ENCODE measurements around the gene KMT2B. TPM values are rescaled to one million over a fixed set of nuclear protein-coding genes. Genes with fewer than 3 reads are reported as not detected.
"Not testable (repeated sequence)": the region's sequence is repeated elsewhere in the genome, so short reads cannot be mapped to it uniquely, and the experiment has no call there.

The KMT2B gene
- polyA plus RNA-seq, 5 donors: 21.3 to 40.3 (median 28.0) TPM

DNA sequence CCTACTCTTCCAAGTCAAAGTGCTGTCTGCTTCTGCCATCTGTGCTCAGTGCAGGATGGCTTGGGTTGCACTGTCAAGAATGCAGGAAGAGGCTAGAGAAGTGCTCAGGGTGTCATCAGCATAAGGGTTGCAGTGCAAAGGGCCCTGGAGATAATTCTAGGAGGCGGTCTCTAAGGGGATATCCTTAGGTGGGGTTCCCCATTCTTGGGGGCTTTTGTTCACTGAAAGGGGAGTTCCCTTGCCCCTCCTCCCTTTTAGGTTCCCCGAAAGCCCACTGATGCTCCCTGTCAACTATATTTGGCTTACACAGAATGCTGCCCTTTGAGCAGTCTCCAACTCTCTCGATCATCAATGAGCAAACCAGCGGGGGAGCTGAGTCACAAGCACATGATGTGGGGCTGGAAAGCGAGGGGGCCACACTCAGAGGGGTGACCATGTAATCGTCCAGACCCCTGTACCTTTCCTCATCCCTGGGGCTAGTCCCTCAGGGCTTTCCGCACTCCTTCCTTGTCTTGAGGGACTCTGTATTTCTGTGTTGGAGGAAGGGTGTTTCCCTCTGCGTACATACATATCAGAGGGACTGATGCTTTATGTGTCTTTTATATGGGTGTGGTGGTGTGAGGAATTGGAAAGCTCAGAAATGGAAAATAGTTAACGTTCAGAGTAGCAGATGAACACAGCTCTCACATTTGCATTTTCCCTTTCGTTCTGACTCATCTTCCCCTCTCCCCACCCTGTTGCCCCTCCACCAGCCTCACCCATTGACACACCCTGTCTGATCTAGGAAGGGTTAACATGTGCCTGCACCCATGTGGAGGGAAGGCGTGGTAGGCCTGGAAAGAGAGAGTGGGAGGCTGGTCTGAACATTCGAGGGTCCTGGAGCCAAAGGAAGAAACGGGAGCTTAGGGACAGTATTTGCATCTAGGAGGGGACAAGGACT, 6.7 kb upstream of the KMT2B start:
- DNase-seq: no peak

GRCh38 chr19:35712567-35713505, 5.0 kb upstream of the KMT2B start:
- DNase-seq: no peak

- DNase-seq: no peak
These were observed 4.3 kb upstream of the KMT2B start for GRCh38 chr19:35713506-35713850.

- no peak for DNase-seq
These were observed 3.8 kb upstream of the KMT2B start for GRCh38 chr19:35713904-35714495.

DNA sequence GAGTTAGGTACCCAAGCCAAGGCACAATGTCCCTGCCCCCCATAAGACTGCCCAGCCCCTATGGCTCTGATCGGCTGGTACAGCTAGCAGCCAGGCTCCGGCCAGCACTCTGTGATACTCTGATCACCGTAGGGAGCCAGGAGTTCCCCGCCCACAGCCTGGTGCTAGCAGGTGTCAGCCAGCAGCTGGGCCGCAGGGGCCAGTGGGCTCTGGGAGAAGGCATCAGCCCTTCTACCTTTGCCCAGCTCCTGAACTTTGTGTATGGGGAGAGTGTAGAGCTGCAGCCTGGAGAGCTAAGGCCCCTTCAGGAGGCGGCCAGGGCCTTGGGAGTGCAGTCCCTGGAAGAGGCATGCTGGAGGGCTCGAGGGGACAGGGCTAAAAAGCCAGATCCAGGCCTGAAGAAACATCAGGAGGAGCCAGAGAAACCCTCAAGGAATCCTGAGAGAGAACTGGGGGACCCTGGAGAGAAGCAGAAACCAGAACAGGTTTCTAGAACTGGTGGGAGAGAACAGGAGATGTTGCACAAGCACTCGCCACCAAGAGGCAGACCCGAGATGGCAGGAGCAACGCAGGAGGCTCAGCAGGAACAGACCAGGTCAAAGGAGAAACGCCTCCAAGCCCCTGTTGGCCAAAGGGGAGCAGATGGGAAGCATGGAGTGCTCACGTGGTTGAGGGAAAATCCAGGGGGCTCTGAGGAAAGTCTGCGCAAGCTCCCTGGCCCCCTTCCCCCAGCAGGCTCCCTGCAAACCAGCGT, 3.0 kb upstream of the KMT2B start:
- no peak for DNase-seq

- DNase-seq: no peak
These were observed 2.4 kb upstream of the KMT2B start for GRCh38 chr19:35715355-35715809.

DNA sequence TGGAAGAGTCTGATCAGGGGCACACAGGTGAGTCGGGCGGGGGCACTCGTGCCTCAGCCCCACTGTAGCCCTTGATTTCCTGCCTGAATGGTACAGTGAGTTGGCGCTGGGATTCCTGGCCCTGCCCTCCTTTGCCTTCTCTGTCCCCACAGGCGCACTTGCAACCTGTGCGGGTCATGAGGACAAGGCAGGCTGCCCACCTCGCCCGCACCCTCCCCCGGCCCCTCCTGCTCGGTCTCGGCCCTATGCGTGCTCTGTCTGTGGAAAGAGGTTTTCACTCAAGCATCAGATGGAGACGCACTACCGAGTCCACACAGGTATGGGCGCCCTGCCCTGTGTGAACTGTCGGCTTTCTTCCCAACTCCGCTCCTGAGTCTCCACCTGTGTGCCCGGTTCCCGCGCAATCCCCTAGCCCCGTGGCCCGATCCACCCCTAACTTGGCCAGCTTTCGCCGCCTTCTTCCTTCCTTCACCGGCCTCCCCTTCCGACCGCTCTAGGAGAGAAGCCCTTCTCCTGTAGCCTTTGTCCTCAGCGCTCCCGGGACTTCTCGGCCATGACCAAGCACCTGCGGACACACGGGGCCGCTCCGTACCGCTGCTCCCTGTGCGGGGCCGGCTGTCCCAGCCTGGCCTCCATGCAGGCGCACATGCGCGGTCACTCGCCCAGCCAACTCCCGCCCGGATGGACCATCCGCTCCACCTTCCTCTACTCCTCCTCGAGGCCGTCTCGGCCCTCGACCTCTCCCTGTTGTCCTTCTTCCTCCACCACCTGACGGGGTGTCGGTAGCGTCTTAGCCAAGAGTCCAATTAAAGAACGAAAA, 1.6 kb upstream of the KMT2B start:
- no peak for DNase-seq

- peak; percentile 80 to 81 for DNase-seq
These were observed 770 bp upstream of the KMT2B start for GRCh38 chr19:35716801-35717664.

DNA sequence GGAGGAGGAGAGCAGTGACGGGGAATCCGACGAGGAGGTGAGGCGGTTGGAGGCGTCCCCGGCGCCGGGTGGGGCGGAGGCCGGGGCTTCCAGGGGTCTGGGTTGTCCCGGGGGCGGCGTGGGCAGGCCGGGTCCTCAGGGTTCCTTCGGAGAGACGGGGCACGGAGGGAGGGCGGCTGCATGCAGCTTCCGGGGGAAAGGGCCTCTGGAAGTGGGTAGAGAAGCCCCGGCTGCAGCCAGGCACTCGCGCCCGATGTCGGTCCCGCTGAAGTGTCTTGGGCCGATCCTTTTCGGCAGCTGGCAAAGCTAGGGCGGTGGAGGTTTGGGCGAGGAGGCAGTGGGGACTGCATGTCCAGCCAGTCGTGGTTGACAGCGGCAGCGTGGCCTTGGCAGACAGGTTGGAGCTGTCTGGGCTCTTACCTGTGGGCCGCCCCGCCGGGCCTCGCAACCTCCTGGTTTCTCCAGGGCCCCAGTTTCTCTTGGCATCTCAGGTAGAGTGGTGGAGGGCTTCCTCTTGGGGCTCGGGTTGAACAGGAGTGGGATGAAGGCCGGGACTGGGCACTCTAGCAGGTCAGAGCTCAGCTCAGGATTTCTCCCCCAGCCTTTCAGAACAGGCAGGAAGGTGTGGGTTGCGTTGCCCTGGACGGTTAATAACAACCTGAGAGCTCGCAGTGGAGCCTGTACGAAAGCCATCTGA, 690 bp downstream of the KMT2B start:
- no peak for DNase-seq

- no peak for DNase-seq
These were observed 1.8 kb downstream of the KMT2B start for GRCh38 chr19:35719402-35720162.

DNA sequence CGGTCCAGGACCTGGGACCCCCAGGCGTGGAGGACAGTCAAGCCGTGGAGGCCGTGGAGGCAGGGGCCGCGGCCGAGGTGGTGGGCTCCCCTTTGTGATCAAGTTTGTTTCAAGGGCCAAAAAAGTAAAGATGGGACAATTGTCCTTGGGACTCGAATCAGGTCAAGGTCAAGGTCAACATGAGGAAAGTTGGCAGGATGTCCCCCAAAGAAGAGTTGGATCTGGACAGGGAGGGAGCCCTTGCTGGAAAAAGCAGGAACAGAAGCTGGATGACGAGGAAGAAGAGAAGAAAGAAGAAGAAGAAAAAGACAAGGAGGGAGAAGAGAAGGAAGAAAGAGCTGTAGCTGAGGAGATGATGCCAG, 2.3 kb downstream of the KMT2B start:
- DNase-seq: no peak

GRCh38 chr19:35720648-35721047, 2.8 kb downstream of the KMT2B start:
- no peak for DNase-seq

DNA sequence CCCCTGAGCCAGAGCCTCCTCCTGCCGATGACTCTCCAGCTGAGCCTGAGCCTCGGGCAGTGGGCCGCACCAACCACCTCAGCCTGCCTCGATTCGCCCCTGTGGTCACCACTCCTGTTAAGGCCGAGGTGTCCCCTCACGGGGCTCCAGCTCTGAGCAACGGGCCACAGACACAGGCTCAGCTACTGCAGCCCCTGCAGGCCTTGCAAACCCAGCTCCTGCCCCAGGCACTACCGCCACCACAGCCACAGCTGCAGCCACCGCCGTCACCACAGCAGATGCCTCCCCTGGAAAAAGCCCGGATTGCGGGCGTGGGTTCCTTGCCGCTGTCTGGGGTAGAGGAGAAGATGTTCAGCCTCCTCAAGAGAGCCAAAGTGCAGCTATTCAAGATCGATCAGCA, 3.6 kb downstream of the KMT2B start:
- DNase-seq: no peak

DNA sequence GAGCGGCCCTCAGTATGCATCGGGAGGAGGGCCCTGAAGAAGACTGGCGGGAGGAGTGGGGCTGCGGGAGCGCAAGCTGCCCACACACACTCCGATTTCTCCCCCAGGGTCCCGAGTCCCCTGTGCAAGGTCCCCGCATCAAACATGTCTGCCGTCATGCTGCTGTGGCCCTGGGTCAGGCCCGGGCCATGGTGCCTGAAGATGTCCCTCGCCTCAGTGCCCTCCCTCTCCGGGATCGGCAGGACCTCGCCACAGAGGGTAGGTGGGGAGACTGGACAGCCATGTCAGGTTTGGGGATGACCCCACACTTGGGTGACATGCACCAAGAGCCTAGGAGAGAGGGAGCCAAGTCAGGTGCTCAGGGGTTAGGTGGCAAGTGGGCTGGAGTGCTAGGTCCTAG, 4.7 kb downstream of the KMT2B start:
- no peak for DNase-seq

- DNase-seq: no peak
These were observed 5.1 kb downstream of the KMT2B start for GRCh38 chr19:35722897-35723296.

DNA sequence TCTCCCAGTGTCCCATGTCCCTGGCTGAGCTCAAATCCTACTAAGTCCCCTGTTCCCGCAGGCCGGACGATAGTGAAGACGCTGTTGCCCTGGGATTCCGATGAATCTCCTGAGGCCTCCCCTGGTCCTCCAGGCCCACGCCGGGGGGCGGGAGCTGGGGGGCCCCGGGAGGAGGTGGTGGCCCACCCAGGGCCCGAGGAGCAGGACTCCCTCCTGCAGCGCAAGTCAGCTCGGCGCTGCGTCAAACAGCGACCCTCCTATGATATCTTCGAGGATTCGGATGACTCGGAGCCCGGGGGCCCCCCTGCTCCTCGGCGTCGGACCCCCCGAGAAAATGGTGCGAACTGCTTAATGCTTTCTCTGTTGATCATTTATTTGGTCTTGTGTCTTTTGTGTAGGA, 5.9 kb downstream of the KMT2B start:
- DNase-seq: no peak

- DNase-seq: not testable (repeated sequence)
These were observed 6.3 kb downstream of the KMT2B start for GRCh38 chr19:35724132-35724531.

DNA sequence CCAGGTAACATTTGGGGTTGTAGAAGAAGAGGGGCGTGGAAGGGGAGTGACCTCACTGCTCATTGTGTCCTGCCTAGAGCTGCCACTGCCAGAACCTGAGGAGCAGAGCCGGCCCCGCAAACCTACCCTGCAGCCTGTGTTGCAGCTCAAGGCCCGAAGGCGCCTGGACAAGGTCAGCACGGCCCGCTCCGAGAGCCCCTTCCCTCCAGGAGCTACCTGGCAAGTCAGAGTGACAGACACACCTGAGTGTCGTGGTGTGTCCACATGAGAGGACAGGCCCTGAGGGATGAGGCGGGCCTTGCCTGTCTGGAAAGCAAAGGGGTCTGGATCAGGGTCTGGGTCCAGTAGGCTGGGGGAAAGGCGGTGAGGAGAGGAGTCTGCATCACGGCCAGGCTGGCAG, 6.8 kb downstream of the KMT2B start:
- no peak for DNase-seq
